MM.1S (cell line): Measurements from ENCODE around the gene CTNNA3.

ENCODE experiments used
- DNase-seq: peaks from one replicate; pipeline ENCODE4 v3.0.0-alpha.2; 2015
- H2AFZ ChIP-seq: fragments of 300-600 bp; sonication (generic); 2 replicates; pipeline ENCODE4 v1.6.0; 2016; ENCODE audit warnings: antibody characterized with exemption, low read length
- H3F3A ChIP-seq: fragments of 300-600 bp; sonication (generic); 2 replicates; pipeline ENCODE4 v1.6.1; 2016; ENCODE audit warnings: mild to moderate bottlenecking, antibody characterized with exemption, low read length, moderate library complexity, mixed read lengths; ENCODE audit not compliant: insufficient read depth
- H3K27ac ChIP-seq: fragments of 300-600 bp; sonication (generic); 2 replicates; pipeline ENCODE4 v1.5.1; 2016; ENCODE audit warnings: mild to moderate bottlenecking, low read length
- H3K27me3 ChIP-seq: fragments of 300-600 bp; sonication (generic); replicated peaks from 2 replicates; pipeline ENCODE4 v1.6.0; 2016; ENCODE audit warnings: low read length; ENCODE audit not compliant: insufficient read depth
- H3K36me3 ChIP-seq: fragments of 300-600 bp; sonication (generic); replicated peaks from 2 replicates; pipeline ENCODE4 v1.6.1; 2016; ENCODE audit warnings: mild to moderate bottlenecking, low read length, mixed read lengths; ENCODE audit not compliant: insufficient read depth
- H3K4me1 ChIP-seq: fragments of 300-600 bp; sonication (generic); 2 replicates; pipeline ENCODE4 v1.6.1; 2016; ENCODE audit warnings: low read length, mixed read lengths
- H3K4me2 ChIP-seq: fragments of 300-600 bp; sonication (generic); 2 replicates; pipeline ENCODE4 v1.6.0; 2016; ENCODE audit warnings: low read depth, low read length
- H3K4me3 ChIP-seq: fragments of 300-600 bp; sonication (generic); 2 replicates; pipeline ENCODE4 v1.5.1; 2016; ENCODE audit warnings: low read length, mixed read lengths
- H3K79me2 ChIP-seq: fragments of 300-600 bp; sonication (generic); 2 replicates; pipeline ENCODE4 v1.6.1; 2016; ENCODE audit warnings: mixed run types, low read length, mixed read lengths
- H3K9ac ChIP-seq: fragments of 300-600 bp; sonication (generic); 2 replicates; pipeline ENCODE4 v1.6.1; 2016; ENCODE audit warnings: low read length, mixed read lengths
- H3K9me2 ChIP-seq: fragments of 300-600 bp; sonication (generic); replicated peaks from 2 replicates; pipeline ENCODE4 v1.6.1; 2016; ENCODE audit warnings: mild to moderate bottlenecking, low read length, mixed read lengths; ENCODE audit not compliant: insufficient read depth
- H3K9me3 ChIP-seq: fragments of 300-600 bp; sonication (generic); replicated peaks from 2 replicates; pipeline ENCODE4 v1.6.1; 2016; ENCODE audit warnings: mild to moderate bottlenecking, low read length, mixed read lengths; ENCODE audit not compliant: insufficient read depth
- H4K20me1 ChIP-seq: fragments of 300-600 bp; sonication (generic); 2 replicates; pipeline ENCODE4 v1.6.1; 2016; ENCODE audit warnings: mild to moderate bottlenecking, low read length, moderate library complexity, mixed read lengths; ENCODE audit not compliant: insufficient read depth
- EZH2 ChIP-seq: fragments of 300-600 bp; sonication (generic); optimal IDR thresholded peaks from 2 replicates; pipeline ENCODE3; 2017; ENCODE audit warnings: low read depth, mild to moderate bottlenecking, antibody characterized with exemption, low read length, mixed read lengths
- EZH2phosphoT487 ChIP-seq: fragments of 300-600 bp; sonication (generic); IDR thresholded peaks from 2 replicates; pipeline ENCODE4 v1.6.1; 2018; ENCODE audit warnings: antibody characterized with exemption, low read length
- TF ChIP-seq, protein P1 (sequence below): fragments of 300-600 bp; sonication (generic); IDR thresholded peaks from 2 replicates; pipeline ENCODE4 v1.5.1; 2016; ENCODE audit warnings: antibody characterized with exemption, low read length, mixed read lengths

Gene CTNNA3

DNA sequence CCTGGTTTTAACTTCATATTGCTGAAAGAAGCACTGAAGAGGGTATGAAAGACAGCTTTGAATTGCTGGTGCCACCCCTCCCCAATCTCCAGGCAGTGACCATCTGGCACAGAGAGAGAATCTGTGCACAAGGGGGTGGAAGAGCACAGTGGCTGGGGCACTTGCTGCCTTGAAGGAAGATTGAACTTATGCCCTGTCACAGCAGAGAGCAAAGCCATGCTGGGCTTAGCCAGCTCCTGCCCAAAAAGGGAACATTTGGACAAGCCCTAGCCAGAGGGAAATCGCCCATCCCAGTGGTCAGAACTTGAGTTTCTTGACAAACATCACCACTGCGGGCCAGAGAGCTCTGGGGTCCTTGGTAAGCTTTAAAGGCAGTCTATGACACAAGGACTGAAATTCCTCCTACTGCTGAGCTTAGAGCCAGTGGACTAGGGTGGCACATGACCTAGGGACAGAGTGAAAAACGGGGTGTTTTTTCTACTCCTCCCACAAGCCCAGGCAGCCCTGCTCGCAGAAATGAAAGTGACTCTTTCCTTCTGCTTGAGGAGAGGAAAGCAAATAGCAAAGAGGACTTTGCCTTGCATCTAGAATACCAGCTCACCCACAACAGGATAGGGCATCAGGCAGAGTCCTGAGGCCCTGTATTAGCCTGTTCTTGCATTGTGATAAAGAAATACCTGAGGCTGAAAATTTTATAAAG, 257.2 kb downstream of the CTNNA3 start:
- Histone ChIP-seq H3K4me1 (no peaks in the 10 kb centered on the region), H2AFZ (peak overlapping the region; percentile 50), H3F3A (no peaks in the 10 kb centered on the region), H3K9me3 (no peaks in the 10 kb centered on the region), H3K27me3 (no peaks in the 10 kb centered on the region), H3K27ac (peak overlapping the region; percentile 23; the same call in 1 of the 2 replicates), H3K4me3 (peak overlapping the region; percentile 32; the same call in 1 of the 2 replicates), H3K79me2 (no peaks in the 10 kb centered on the region), H3K36me3 (no peaks in the 10 kb centered on the region), H4K20me1 (no peaks in the 10 kb centered on the region), H3K4me2 (peak overlapping the region; percentile 66), H3K9me2 (no peaks in the 10 kb centered on the region), H3K9ac (no peak overlapping the region; the same call in 1 of the 2 replicates)
- DNase-seq: peak; percentile 44
- TF ChIP-seq EZH2 (no peak), EZH2phosphoT487 (no peak)
- TF ChIP-seq, protein P1, sequence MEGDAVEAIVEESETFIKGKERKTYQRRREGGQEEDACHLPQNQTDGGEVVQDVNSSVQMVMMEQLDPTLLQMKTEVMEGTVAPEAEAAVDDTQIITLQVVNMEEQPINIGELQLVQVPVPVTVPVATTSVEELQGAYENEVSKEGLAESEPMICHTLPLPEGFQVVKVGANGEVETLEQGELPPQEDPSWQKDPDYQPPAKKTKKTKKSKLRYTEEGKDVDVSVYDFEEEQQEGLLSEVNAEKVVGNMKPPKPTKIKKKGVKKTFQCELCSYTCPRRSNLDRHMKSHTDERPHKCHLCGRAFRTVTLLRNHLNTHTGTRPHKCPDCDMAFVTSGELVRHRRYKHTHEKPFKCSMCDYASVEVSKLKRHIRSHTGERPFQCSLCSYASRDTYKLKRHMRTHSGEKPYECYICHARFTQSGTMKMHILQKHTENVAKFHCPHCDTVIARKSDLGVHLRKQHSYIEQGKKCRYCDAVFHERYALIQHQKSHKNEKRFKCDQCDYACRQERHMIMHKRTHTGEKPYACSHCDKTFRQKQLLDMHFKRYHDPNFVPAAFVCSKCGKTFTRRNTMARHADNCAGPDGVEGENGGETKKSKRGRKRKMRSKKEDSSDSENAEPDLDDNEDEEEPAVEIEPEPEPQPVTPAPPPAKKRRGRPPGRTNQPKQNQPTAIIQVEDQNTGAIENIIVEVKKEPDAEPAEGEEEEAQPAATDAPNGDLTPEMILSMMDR: no peak

- Histone ChIP-seq H3K27me3 (no peaks in the 10 kb centered on the region), H3K27ac (no peak overlapping the region), H3K79me2 (no peaks in the 10 kb centered on the region), H2AFZ (no peak overlapping the region), H3K4me3 (no peak overlapping the region), H4K20me1 (no peaks in the 10 kb centered on the region), H3K4me2 (no peak overlapping the region), H3F3A (no peaks in the 10 kb centered on the region), H3K4me1 (no peaks in the 10 kb centered on the region), H3K36me3 (no peaks in the 10 kb centered on the region), H3K9ac (no peak overlapping the region), H3K9me3 (no peaks in the 10 kb centered on the region), H3K9me2 (no peaks in the 10 kb centered on the region)
- TF ChIP-seq, protein P1: no peak
- TF ChIP-seq EZH2: no peak
- TF ChIP-seq EZH2phosphoT487: no peak
- DNase-seq: no peak
Observed at GRCh38 chr10:67433276-67433675, 262.7 kb downstream of the CTNNA3 start.

DNA sequence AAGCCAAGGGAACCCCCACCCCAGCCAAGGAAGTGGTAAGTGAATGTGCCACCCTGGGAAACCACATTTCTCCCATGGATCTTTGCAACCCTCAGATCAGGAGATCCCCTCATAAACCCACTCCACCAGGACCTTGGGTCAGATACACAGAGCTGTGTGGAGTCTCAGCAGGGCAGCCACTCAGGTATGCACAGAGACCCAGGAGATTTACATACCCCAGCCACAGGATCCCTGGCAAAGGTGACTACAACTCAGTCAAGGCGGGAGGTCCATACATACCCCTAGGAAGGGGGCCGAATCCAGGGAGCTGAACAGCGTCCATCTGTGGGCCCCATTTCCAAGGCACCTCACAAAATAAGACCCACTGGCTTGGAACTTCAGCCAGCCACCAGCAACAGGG, 293.4 kb downstream of the CTNNA3 start:
- Histone ChIP-seq H3K79me2 (no peaks in the 10 kb centered on the region), H3K9ac (no peak overlapping the region), H3K27ac (no peak overlapping the region), H3K9me2 (no peaks in the 10 kb centered on the region), H3K4me3 (no peak overlapping the region), H4K20me1 (no peaks in the 10 kb centered on the region), H3K36me3 (no peaks in the 10 kb centered on the region), H3K9me3 (no peaks in the 10 kb centered on the region), H3K4me2 (no peak overlapping the region), H3K27me3 (no peaks in the 10 kb centered on the region), H3F3A (no peaks in the 10 kb centered on the region), H2AFZ (no peak overlapping the region), H3K4me1 (no peaks in the 10 kb centered on the region)
- DNase-seq: no peak
- TF ChIP-seq EZH2 (no peak), EZH2phosphoT487 (no peak)
- TF ChIP-seq, protein P1: no peak
